ENCODE measurements around the gene SCN9A. TPM values are rescaled to one million over a fixed set of nuclear protein-coding genes. Genes with fewer than 3 reads are reported as not detected.

Gene SCN9A
- total RNA-seq, 1 donor from 2014 or later = 1.4 TPM

GRCh38 chr2:166234112-166234846, 141.5 kb downstream of the SCN9A start:
- Histone ChIP-seq H3K9me3 (replicated peaks) (no peaks in the 10 kb centered on the region), H3K27ac (replicated peaks) (no peak overlapping the region), H3K4me3 (no peak overlapping the region), H3K4me1 (no peaks in the 10 kb centered on the region), H3K27me3 (ENCODE audit: low read depth) (no peaks in the 10 kb centered on the region), H3K36me3 (no peaks in the 10 kb centered on the region)
- TF ChIP-seq CTCF (IDR thresholded peaks at IDR 0.05; ENCODE audit: borderline replicate concordance) = no peak
- intact Hi-C loops (cut with micrococcal nuclease) = no loop called here
- no peak for DNase-seq

- DNase-seq = no peak
- no peak overlapping the region for H3K27ac ChIP-seq (replicated peaks)
- H3K9me3 ChIP-seq (replicated peaks) = no peaks in the 10 kb centered on the region
- no peak overlapping the region for H3K4me3 ChIP-seq
- H3K36me3 ChIP-seq = no peaks in the 10 kb centered on the region
- no peaks in the 10 kb centered on the region for H3K4me1 ChIP-seq
- intact Hi-C loops (cut with micrococcal nuclease) = no loop called here
- no peaks in the 10 kb centered on the region for H3K27me3 ChIP-seq (ENCODE audit: low read depth)
- no peak for TF ChIP-seq CTCF (IDR thresholded peaks at IDR 0.05; ENCODE audit: borderline replicate concordance)
These were observed 142.5 kb downstream of the SCN9A start for GRCh38 chr2:166233244-166233643.

GRCh38 chr2:166230724-166231070, 145.0 kb downstream of the SCN9A start:
- intact Hi-C loops (cut with micrococcal nuclease) = no loop called here
- no peaks in the 10 kb centered on the region for H3K36me3 ChIP-seq

GRCh38 chr2:166230024-166230723, 145.6 kb downstream of the SCN9A start:
- Histone ChIP-seq H3K27ac (replicated peaks) (no peak overlapping the region), H3K9me3 (replicated peaks) (no peaks in the 10 kb centered on the region), H3K36me3 (no peaks in the 10 kb centered on the region), H3K4me1 (no peaks in the 10 kb centered on the region), H3K4me3 (no peak overlapping the region), H3K27me3 (ENCODE audit: low read depth) (no peaks in the 10 kb centered on the region)
- no peak for TF ChIP-seq CTCF (IDR thresholded peaks at IDR 0.05; ENCODE audit: borderline replicate concordance)
- intact Hi-C loops (cut with micrococcal nuclease) = no loop called here
- no peak for DNase-seq

More at GRCh38 chr2:166230724-166231070, 145.0 kb downstream of the SCN9A start:
- Histone ChIP-seq H3K4me3 (no peak overlapping the region), H3K4me1 (no peaks in the 10 kb centered on the region), H3K27ac (replicated peaks) (no peak overlapping the region), H3K9me3 (replicated peaks) (no peaks in the 10 kb centered on the region), H3K27me3 (ENCODE audit: low read depth) (no peaks in the 10 kb centered on the region)
- no peak for TF ChIP-seq CTCF (IDR thresholded peaks at IDR 0.05; ENCODE audit: borderline replicate concordance)
- DNase-seq = no peak

GRCh38 chr2:166229678-166230023, 146.1 kb downstream of the SCN9A start:
- Histone ChIP-seq H3K27me3 (ENCODE audit: low read depth) (no peaks in the 10 kb centered on the region), H3K9me3 (replicated peaks) (no peaks in the 10 kb centered on the region), H3K36me3 (no peaks in the 10 kb centered on the region), H3K4me1 (no peaks in the 10 kb centered on the region), H3K27ac (replicated peaks) (no peak overlapping the region), H3K4me3 (no peak overlapping the region)
- intact Hi-C loops (cut with micrococcal nuclease) = no loop called here
- TF ChIP-seq CTCF (IDR thresholded peaks at IDR 0.05; ENCODE audit: borderline replicate concordance) = no peak
- no peak for DNase-seq

Data from left ventricle myocardium inferior (tissue), 1 donor.